BE2C (cell line): ENCODE results near the gene ZNF726. TPM values are rescaled to one million over a fixed set of nuclear protein-coding genes. Genes with fewer than 3 reads are reported as not detected.
"Not testable (repeated sequence)": the region's sequence is repeated elsewhere in the genome, so short reads cannot be mapped to it uniquely, and the experiment has no call there.

Experiments used
- DNase-seq: peaks from one replicate; pipeline ENCODE4 v3.0.0-alpha.2; 2020
- H3K27me3 ChIP-seq: fragments of 250-450 bp; sonication (Bioruptor Pico); 2 replicates; pipeline ENCODE4 v1.5.1; 2020; ENCODE audit warnings: mild to moderate bottlenecking
- H3K36me3 ChIP-seq: fragments of 250-450 bp; sonication (Bioruptor Pico); 2 replicates; pipeline ENCODE4 v1.5.1; 2020; ENCODE audit warnings: mild to moderate bottlenecking
- H3K4me1 ChIP-seq: fragments of 250-450 bp; sonication (Bioruptor Pico); 2 replicates; pipeline ENCODE4 v1.5.1; 2020
- H3K4me3 ChIP-seq: 2 replicates; pipeline ENCODE4 v1.5.1; 2011; ENCODE audit warnings: low read depth, low read length
- H3K9me3 ChIP-seq: fragments of 250-450 bp; sonication (Bioruptor Pico); 2 replicates; pipeline ENCODE4 v1.5.1; 2020
- CTCF ChIP-seq: IDR thresholded peaks from 2 replicates; pipeline ENCODE4 v1.5.1; 2012; ENCODE audit warnings: mild to moderate bottlenecking, low read depth, low read length
- polyA plus RNA-seq: library from polyadenylated mRNA; unstranded; fragments of >200 nt; gene quantifications from one replicate; pipeline ENCODE4 v1.2.1, GENCODE V29; 2012; ENCODE audit warnings: low read depth, missing spikeins; ENCODE audit not compliant: insufficient read length, insufficient read depth

ZNF726 gene
- 0.74 TPM for polyA plus RNA-seq

- no peaks in the 10 kb centered on the region for H3K9me3 ChIP-seq
- H3K4me1 ChIP-seq: no peaks in the 10 kb centered on the region
- TF ChIP-seq CTCF: no peak
- peak within 1 kb of the TSS; percentile 74 for H3K4me3 ChIP-seq
- no peaks in the 10 kb centered on the region for H3K27me3 ChIP-seq
- DNase-seq: peak; percentile 89
- no peaks in the 10 kb centered on the region; the same call in 1 of the 2 replicates for H3K36me3 ChIP-seq
These were observed at the start of gene ZNF726 for GRCh38 chr19:23914402-23915286. ZNF726 (plus strand) TSS chr19:23914886; CDS start chr19:23914995, 109 bp downstream.

- peak; percentile 33 for TF ChIP-seq CTCF
- Histone ChIP-seq H3K4me1 (no peaks in the 10 kb centered on the region), H3K4me3 (no peak overlapping the region), H3K36me3 (no peaks in the 10 kb centered on the region), H3K27me3 (no peaks in the 10 kb centered on the region), H3K9me3 (no peaks in the 10 kb centered on the region)
- no peak for DNase-seq
These were observed 46.8 kb upstream of the ZNF726 start for GRCh38 chr19:23867895-23868294.

- DNase-seq: no peak
- H3K36me3 ChIP-seq: no peaks in the 10 kb centered on the region
- H3K4me1 ChIP-seq: no peaks in the 10 kb centered on the region
- no peak overlapping the region for H3K4me3 ChIP-seq
- no peaks in the 10 kb centered on the region for H3K9me3 ChIP-seq
- no peaks in the 10 kb centered on the region for H3K27me3 ChIP-seq
- TF ChIP-seq CTCF: no peak
These were observed 46.1 kb upstream of the ZNF726 start for GRCh38 chr19:23868630-23869029.

GRCh38 chr19:23872282-23872919, 42.3 kb upstream of the ZNF726 start:
- Histone ChIP-seq H3K9me3 (no peaks in the 10 kb centered on the region), H3K36me3 (no peaks in the 10 kb centered on the region), H3K4me3 (no peak overlapping the region), H3K27me3 (no peaks in the 10 kb centered on the region), H3K4me1 (no peaks in the 10 kb centered on the region)
- DNase-seq: no peak
- no peak for TF ChIP-seq CTCF

GRCh38 chr19:23876261-23876660, 38.4 kb upstream of the ZNF726 start:
- no peak for DNase-seq
- no peak for TF ChIP-seq CTCF
- Histone ChIP-seq H3K4me3 (no peak overlapping the region), H3K27me3 (no peaks in the 10 kb centered on the region), H3K4me1 (no peaks in the 10 kb centered on the region), H3K36me3 (no peaks in the 10 kb centered on the region), H3K9me3 (no peaks in the 10 kb centered on the region)

GRCh38 chr19:23876756-23877155, 37.9 kb upstream of the ZNF726 start:
- H3K27me3 ChIP-seq, H3K36me3 ChIP-seq, DNase-seq, H3K9me3 ChIP-seq, H3K4me1 ChIP-seq, H3K4me3 ChIP-seq: not testable (repeated sequence)
